Loucy (cell line): Measurements from ENCODE around the gene TLL1.

ENCODE experiments used
- CTCF ChIP-seq: fragments of 200-600 bp; sonication (generic); conservative IDR thresholded peaks from 2 replicates; pipeline ENCODE4 v1.5.1; 2014; ENCODE audit warnings: mild to moderate bottlenecking, antibody characterized with exemption, low read length
- EZH2phosphoT487 ChIP-seq: fragments of 200-600 bp; IDR thresholded peaks from 2 replicates; pipeline ENCODE4 v1.6.1; 2018; ENCODE audit warnings: antibody characterized with exemption, mild to moderate bottlenecking, moderate library complexity, borderline replicate concordance

DNA sequence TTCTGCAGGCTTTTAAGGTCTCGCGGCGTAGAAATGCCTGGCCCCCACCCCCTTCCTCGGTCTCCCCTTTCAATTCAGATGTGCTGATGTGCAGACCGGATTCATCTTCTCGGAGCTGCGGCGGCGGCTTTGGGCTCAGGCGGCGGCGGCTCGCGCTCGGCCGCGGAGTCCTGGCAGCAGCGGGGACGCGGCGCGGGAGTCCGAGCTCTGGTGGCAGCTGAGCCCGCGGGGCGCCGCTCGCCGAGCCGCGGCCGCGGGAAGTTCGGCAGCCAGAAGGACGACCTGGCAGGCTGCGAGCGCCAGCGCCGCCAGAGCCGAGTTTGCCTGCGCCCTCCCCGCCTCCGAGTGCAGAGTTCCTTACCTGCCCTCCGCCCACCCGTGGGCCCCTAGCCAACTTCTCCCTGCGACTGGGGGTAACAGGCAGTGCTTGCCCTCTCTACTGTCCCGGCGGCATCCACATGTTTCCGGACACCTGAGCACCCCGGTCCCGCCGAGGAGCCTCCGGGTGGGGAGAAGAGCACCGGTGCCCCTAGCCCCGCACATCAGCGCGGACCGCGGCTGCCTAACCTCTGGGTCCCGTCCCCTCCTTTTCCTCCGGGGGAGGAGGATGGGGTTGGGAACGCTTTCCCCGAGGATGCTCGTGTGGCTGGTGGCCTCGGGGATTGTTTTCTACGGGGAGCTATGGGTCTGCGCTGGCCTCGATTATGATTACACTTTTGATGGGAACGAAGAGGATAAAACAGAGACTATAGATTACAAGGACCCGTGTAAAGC is 448 bp downstream of the TLL1 start:
- TF ChIP-seq CTCF (no peak), EZH2phosphoT487 (no peak)
